Stimulated activated CD8-positive, alpha-beta memory T cell treated with anti-CD3 and anti-CD28 coated beads, Interleukin-4, amount 100 ng/mL, for 48 hours (primary cell): ENCODE data around the gene ATP1A2.
A peak's percentile ranks its signal among the peaks of the same experiment; 100 is the strongest.
"Not testable (repeated sequence)": the region's sequence is repeated elsewhere in the genome, so short reads cannot be mapped to it uniquely, and the experiment has no call there.

Source experiments
- DNase-seq: peaks from one replicate; pipeline ENCODE4 v3.0.0-alpha.2; 2020

The ATP1A2 gene

DNA sequence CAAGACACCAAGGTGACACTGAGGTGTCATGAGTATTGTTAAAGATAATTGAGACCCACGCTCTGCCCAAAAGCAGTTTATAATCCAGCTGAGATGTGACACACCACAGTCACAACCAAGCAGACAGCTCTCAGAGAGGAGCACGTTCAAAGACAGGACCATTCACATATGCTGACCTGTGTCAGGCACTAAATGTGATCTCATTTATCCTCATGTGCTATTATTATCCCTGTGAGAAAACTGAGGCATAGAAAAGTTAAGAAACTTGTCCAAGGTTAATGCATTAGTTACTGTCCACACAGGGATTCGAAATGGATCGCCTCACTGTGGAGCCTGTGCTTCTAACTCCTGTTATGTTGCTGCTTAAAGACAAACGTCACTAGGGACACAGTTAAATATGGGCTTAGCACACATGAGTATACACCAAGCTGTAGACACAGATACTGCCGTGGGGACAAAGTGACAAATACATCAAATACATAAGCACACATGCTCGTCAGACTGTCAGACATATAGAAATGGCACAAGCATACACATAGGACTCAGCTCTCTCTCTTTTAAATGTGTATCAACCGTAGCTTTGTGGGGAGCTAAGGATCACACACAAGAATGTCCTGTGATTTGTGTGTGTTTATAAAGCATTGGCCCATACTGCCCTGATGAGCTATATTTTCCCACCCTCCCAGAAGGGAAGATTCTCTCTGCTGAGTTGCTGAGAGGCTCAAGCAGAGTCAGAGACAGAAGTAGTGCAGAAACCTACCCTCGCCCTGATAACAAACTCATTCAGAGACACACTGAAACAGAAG, 13.6 kb upstream of the ATP1A2 start:
- DNase-seq = no peak

DNA sequence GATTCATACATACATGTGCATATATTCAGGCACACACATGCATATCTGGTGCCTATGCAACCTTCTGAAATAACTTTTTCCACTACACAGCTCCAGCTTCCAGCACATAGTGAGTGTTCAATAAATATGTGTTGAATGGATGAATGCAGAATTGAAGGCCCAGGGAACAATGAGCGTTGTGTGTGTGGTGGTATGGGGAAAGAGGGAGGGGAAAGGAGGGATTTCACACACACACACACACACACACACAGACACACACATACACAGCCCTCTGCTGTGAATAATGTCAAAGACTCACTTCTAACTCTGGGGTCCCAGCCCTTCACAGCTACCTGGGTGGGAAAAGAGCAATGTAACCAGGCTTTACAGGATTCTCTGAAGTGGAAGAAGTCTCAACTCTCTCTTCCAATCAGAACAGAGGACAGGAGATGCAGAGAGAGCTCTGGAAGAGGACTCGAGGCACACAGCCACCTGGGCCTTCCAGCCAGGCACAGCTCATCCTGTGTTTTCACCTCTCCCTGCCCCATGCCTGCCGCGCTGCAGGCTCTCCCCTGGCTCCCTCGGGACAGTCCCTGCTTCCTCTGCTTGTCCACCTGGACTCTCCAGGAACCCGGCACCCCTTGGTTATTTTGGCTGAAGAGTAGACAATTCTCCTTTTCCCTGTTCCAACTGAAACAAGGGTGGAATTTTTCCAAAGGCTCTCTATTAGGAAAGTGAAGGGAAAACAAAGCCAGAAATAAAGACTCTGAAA, 11.7 kb upstream of the ATP1A2 start:
- no peak for DNase-seq

DNA sequence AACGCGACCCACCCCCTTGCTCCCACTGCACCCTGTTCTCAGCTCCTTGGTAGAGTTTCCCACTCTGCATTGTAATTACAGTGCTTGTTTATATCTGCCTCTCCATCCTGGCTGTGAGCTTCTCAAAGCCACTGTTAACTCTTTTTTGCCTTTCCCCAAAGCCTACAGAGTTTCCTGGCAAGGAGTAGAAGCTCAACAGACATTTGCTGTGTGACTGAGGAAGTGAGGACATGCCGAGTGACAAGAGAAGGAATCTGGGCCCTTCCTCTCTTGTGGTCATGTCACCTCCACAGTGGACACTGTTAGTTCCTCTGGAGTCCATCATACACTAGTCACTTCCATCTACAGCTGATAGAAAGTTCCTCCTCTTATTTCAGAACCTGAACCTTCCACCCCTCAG, 11.1 kb upstream of the ATP1A2 start:
- no peak for DNase-seq

DNA sequence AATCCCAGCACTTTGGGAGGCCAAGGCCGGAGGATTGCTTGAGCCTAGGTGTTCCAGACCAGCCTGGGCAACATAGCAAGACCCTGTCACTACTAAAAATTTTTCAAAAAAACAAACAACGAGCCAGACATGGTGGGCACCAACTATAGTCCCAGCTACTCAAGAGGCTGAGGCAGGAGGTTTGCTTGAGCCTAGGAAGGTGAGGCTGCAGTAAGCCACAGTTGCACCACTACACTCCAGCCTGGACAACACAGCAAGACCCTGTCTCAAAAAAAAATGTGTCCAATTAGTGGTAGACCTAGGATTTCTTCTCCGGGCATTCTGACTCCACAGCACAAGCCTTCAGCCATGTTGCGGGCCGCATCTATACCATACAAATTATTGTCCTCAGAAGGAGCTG, 10.4 kb upstream of the ATP1A2 start:
- DNase-seq = no peak

- no peak for DNase-seq
Measured at GRCh38 chr1:160107512-160107911, 8.0 kb upstream of the ATP1A2 start.

GRCh38 chr1:160108888-160109662, 6.5 kb upstream of the ATP1A2 start:
- DNase-seq = peak; percentile 46

- DNase-seq = no peak
Measured at GRCh38 chr1:160109686-160110085, 5.9 kb upstream of the ATP1A2 start.

- not testable (repeated sequence) for DNase-seq
Measured at GRCh38 chr1:160111462-160111861, 4.1 kb upstream of the ATP1A2 start.

GRCh38 chr1:160112357-160112756, 3.2 kb upstream of the ATP1A2 start:
- DNase-seq = no peak

GRCh38 chr1:160113407-160113806, 2.2 kb upstream of the ATP1A2 start:
- DNase-seq = no peak

- DNase-seq = no peak
Measured at GRCh38 chr1:160114085-160114484, 1.5 kb upstream of the ATP1A2 start.

- no peak for DNase-seq
Measured at GRCh38 chr1:160116283-160117147, 956 bp downstream of the ATP1A2 start.

DNA sequence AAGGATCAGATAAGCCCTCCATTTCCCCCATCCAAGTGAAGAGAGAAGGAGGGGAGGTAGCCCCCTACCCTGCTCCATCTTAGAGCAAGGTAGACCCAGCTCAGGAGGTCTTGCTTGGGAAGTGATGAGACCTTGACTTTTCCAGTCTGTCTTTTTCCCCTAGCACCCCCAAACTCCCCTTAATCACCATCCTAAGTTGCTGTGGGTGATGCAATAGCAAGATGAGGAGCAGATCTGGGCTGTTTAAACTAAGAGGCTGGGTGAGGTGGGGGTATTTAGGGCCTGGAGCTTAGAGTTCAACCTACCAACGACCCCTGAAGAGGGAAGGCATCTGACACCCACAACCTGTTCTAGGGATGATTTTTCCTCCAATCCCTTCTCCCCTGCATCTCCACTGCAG, 1.7 kb downstream of the ATP1A2 start:
- DNase-seq = no peak

DNA sequence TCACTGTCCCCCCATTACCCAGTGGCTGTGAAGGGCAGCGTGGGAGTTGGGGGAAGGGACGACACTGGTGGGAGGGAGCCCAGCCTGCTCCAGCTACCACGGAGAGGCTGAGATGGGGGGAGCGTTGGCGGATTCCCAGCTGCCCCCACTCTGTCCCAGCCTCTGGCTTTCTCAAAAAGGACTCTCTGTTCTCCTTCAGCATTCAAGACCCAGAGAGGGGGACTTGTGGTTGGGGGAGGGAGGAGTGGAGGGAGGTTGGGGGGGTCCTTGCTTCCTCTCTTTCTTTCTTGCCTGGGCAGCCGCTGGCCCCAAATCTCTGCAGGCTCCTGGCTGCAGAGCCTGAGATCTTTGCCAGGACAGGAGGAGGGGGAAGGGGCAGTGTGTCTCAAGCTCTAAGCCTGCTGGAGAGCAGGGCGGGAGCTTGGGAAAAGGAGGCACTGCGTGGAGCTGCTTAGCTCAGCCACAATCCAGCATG, 2.2 kb downstream of the ATP1A2 start:
- no peak for DNase-seq

DNA sequence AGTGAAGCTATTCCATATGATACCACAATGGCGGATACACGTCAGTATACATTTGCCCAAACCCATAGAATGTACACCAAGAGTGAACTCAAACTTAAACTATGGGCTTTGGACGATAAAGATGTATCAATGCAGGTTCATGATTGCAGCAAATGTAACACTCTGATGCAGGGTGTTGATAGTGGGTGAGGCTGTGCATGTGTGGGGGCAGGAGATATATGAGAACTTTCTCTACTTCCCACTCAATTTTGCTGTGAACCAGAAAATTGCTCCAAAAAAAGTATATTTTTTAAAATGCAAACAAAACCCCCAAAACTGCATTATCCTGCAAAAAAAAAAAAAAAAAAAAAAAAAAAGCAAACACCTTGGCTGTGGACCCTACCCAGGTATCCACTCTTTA, 3.4 kb downstream of the ATP1A2 start:
- DNase-seq = no peak

- no peak for DNase-seq
Measured at GRCh38 chr1:160120797-160121196, 5.2 kb downstream of the ATP1A2 start.

- no peak for DNase-seq
Measured at GRCh38 chr1:160121388-160121787, 5.8 kb downstream of the ATP1A2 start.

- no peak for DNase-seq
Measured at GRCh38 chr1:160122978-160123495, 7.5 kb downstream of the ATP1A2 start.

GRCh38 chr1:160123726-160124125, 8.2 kb downstream of the ATP1A2 start:
- DNase-seq = no peak

- no peak for DNase-seq
Measured at GRCh38 chr1:160124705-160125478, 9.3 kb downstream of the ATP1A2 start.

DNA sequence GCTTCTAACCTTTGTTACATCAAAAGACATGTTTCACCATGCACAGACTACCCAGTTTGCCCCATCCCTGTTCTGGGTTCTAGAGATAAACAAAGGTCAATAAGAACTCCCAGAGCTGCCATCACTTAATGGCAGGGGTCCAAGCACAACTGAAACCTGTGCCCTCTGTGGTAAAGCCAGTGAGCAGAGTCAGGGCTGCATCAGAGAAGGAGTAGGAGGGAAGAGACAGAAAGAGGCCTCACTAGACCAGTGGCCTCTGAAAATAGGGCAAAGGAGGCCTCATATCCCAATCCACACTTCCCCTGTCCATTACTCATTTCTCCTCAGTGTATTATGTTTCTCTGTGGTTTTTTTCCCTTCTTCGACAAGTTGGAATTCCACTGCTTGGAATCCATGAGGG, 10.2 kb downstream of the ATP1A2 start:
- DNase-seq = no peak
